HCT116 (cell line): ENCODE measurements around the gene ERC2. TPM values are rescaled to one million over a fixed set of nuclear protein-coding genes. Genes with fewer than 3 reads are reported as not detected.

Experiments used
- ATAC-seq: fragments of 200-7000 bp; cut with Tn5 transposase; 2 replicates; pipeline ENCODE4 v1.9.1; 2020; ENCODE audit warnings: mild to moderate bottlenecking, moderate library complexity
- BruUV-seq: library from RNA; stranded (reverse); fragments of 400-500 nt; replicated peaks from 2 replicates; lab custom pipeline; 2021; lab: Mats Ljungman, UMichigan
- CTCF ChIA-PET: fragments of 300-600 bp; sonication (Branson Sonifier 250); formaldehyde crosslinking; loops from one replicate; lab custom pipeline; 2021; ENCODE audit warnings: antibody characterized with exemption; lab: Charles Lee
- POLR2A ChIA-PET: fragments of 300-600, 350-600 bp; sonication (Branson Sonifier 250); formaldehyde crosslinking; loops from one replicate; lab custom pipeline; 2021; ENCODE audit warnings: antibody characterized with exemption; lab: Charles Lee
- RAD21 ChIA-PET, 2 experiments: fragments of 300-600 bp; sonication (Branson Sonifier 250); formaldehyde crosslinking; loops; one replicate each; lab custom pipeline; 2023; ENCODE audit warnings: low total read pairs in 2 of 2; ENCODE audit not compliant: uncharacterized antibody in 2 of 2, unreplicated experiment in 2 of 2, low non-redundant PET in 1 of 2; lab: Charles Lee
- DNase-seq: peaks from one replicate; pipeline ENCODE4 v3.0.0-alpha.2; 2010; ENCODE audit warnings: low read depth, low spot score
- H2AFZ ChIP-seq: fragments of 200-600 bp; shearing (Covaris generic), sonication (generic); 2 replicates; pipeline ENCODE4 v1.6.1; 2017; ENCODE audit warnings: low read depth, mixed run types, mixed read lengths, antibody characterized with exemption, low read length; ENCODE audit not compliant: poor library complexity, severe bottlenecking
- H3K27ac ChIP-seq: 2 replicates; pipeline ENCODE4 v1.5.1; 2012; ENCODE audit warnings: low read depth, low read length
- H3K27me3 ChIP-seq: fragments of 200-600 bp; sonication (generic); 2 replicates; pipeline ENCODE4 v1.6.1; 2016; ENCODE audit warnings: mixed run types, low read length, mixed read lengths; ENCODE audit not compliant: insufficient read depth
- H3K36me3 ChIP-seq, 2 experiments: fragments of 200-500 bp in 1 of 2; fragments of 200-600 bp in 1 of 2; sonication (Bioruptor generic) in 1 of 2; sonication (generic) in 1 of 2; 2 replicates each; pipeline versions ENCODE4 v1.5.1 to v1.6.1; 2014 to 2016; ENCODE audit warnings: low read length in 2 of 2, inconsistent platforms in 1 of 2, mixed read lengths in 1 of 2, mixed run types in 1 of 2; ENCODE audit not compliant: insufficient read depth in 2 of 2, control insufficient read depth in 1 of 2
- H3K4me1 ChIP-seq, 2 experiments: fragments of 200-600 bp in 1 of 2; sonication (generic) in 1 of 2; 2 replicates each; pipeline versions ENCODE4 v1.5.1 to v1.6.1; 2012 to 2017; ENCODE audit warnings: low read length in 2 of 2, inconsistent platforms in 1 of 2, mild to moderate bottlenecking in 1 of 2, mixed read lengths in 1 of 2, mixed run types in 1 of 2, moderate library complexity in 1 of 2; ENCODE audit not compliant: insufficient read depth in 2 of 2, control insufficient read depth in 1 of 2
- H3K4me2 ChIP-seq: fragments of 200-600 bp; sonication (generic); 2 replicates; pipeline ENCODE4 v1.6.1; 2017; ENCODE audit warnings: mixed run types, low read length, mixed read lengths
- H3K4me3 ChIP-seq, 2 experiments: fragments of 200-600 bp in 1 of 2; sonication (generic) in 1 of 2; replicated peaks in 1 of 2; 2 replicates each; pipeline ENCODE4 v1.5.1; 2011 to 2016; ENCODE audit warnings: low read length in 2 of 2, control low read depth in 1 of 2, low read depth in 1 of 2, mild to moderate bottlenecking in 1 of 2, mixed read lengths in 1 of 2, mixed run types in 1 of 2
- H3K79me2 ChIP-seq: fragments of 200-600 bp; sonication (generic); 2 replicates; pipeline ENCODE4 v1.6.1; 2017; ENCODE audit warnings: mild to moderate bottlenecking, mixed run types, low read length, moderate library complexity, mixed read lengths; ENCODE audit not compliant: insufficient read depth
- H3K9ac ChIP-seq: fragments of 200-600 bp; sonication (generic); 2 replicates; pipeline ENCODE4 v1.6.1; 2016; ENCODE audit warnings: low read length, mixed read lengths
- H3K9me2 ChIP-seq: fragments of 200-600 bp; sonication (generic), shearing (Covaris generic); 2 replicates; pipeline ENCODE4 v1.6.1; 2017; ENCODE audit warnings: mixed run types, mild to moderate bottlenecking, moderate library complexity; ENCODE audit not compliant: insufficient read depth
- H3K9me3 ChIP-seq, 2 experiments: fragments of 200-500 bp in 1 of 2; fragments of 200-600 bp in 1 of 2; sonication (Bioruptor generic) in 1 of 2; sonication (generic) in 1 of 2; 2 replicates each; pipeline ENCODE4 v1.6.1; 2014 to 2017; ENCODE audit warnings: low read length in 2 of 2, mixed read lengths in 2 of 2, inconsistent platforms in 1 of 2, low read depth in 1 of 2, mild to moderate bottlenecking in 1 of 2, mixed run types in 1 of 2, moderate library complexity in 1 of 2; ENCODE audit not compliant: control insufficient read depth in 1 of 2, insufficient read depth in 1 of 2
- H4K20me1 ChIP-seq: fragments of 200-600 bp; sonication (generic), shearing (Covaris generic); 2 replicates; pipeline ENCODE4 v1.6.1; 2017; ENCODE audit warnings: mixed run types, mild to moderate bottlenecking, moderate library complexity; ENCODE audit not compliant: insufficient read depth
- CBX3 ChIP-seq: IDR thresholded peaks from 2 replicates; pipeline ENCODE4 v1.6.1; 2012; ENCODE audit warnings: low read depth
- CEBPB ChIP-seq: IDR thresholded peaks from 2 replicates; pipeline ENCODE4 v1.6.1; 2012; ENCODE audit warnings: low read depth
- EGR1 ChIP-seq: IDR thresholded peaks from 2 replicates; pipeline ENCODE4 v1.6.1; 2012; ENCODE audit warnings: low read depth
- ELF1 ChIP-seq: IDR thresholded peaks from 2 replicates; pipeline ENCODE4 v1.6.1; 2012; ENCODE audit warnings: low read depth, borderline replicate concordance
- EZH2phosphoT487 ChIP-seq: fragments of 200-600 bp; IDR thresholded peaks from 2 replicates; pipeline ENCODE4 v1.6.1; 2018; ENCODE audit warnings: antibody characterized with exemption, borderline replicate concordance
- JUND ChIP-seq: IDR thresholded peaks from 2 replicates; pipeline ENCODE4 v1.6.1; 2012
- POLR2A ChIP-seq: IDR thresholded peaks from 2 replicates; pipeline ENCODE4 v1.7.0; 2011; ENCODE audit warnings: borderline replicate concordance; ENCODE audit not compliant: insufficient read depth, insufficient read length; ENCODE audit errors: extremely low read depth
- POLR2AphosphoS5 ChIP-seq: IDR thresholded peaks from 2 replicates; pipeline ENCODE4 v1.6.1; 2011; ENCODE audit warnings: mild to moderate bottlenecking, low read depth, low read length, moderate library complexity
- RAD21 ChIP-seq: IDR thresholded peaks from 2 replicates; pipeline ENCODE4 v1.6.1; 2012; ENCODE audit warnings: low read depth, mild to moderate bottlenecking
- SIN3A ChIP-seq: IDR thresholded peaks from 2 replicates; pipeline ENCODE4 v1.6.1; 2012; ENCODE audit warnings: low read depth
- SP1 ChIP-seq: IDR thresholded peaks from 2 replicates; pipeline ENCODE4 v1.6.1; 2012; ENCODE audit warnings: low read depth
- SRF ChIP-seq: IDR thresholded peaks from 2 replicates; pipeline ENCODE4 v1.6.1; 2012; ENCODE audit warnings: low read depth
- TCF7L2 ChIP-seq: IDR thresholded peaks from 2 replicates; pipeline ENCODE4 v1.7.0; 2011; ENCODE audit warnings: borderline replicate concordance, inconsistent platforms; ENCODE audit not compliant: insufficient read depth, insufficient read length; ENCODE audit errors: extremely low read depth
- ZFX ChIP-seq: fragments of 450-650 bp; IDR thresholded peaks from 2 replicates; pipeline ENCODE4 v1.6.1; 2017
- ZNF274 ChIP-seq: fragments of 200-500 bp; sonication (Bioruptor generic); IDR thresholded peaks from 2 replicates; pipeline ENCODE4 v1.6.1; 2014; ENCODE audit warnings: mild to moderate bottlenecking, low read depth, low read length, inconsistent platforms
- intact Hi-C: fragments of 100-400 bp; cut with micrococcal nuclease; formaldehyde crosslinking; loops from 2 replicates; pipeline ENCODE4 v1.10.0; 2022
- total RNA-seq: library from RNA; stranded (reverse); gene quantifications from one replicate; pipeline ENCODE4 v1.2.1, GENCODE V29; 2021; ENCODE audit not compliant: unreplicated experiment
- TF ChIP-seq, protein P1 (sequence below): IDR thresholded peaks from 2 replicates; pipeline ENCODE4 v1.6.1; 2011; ENCODE audit warnings: mild to moderate bottlenecking, low read length, moderate library complexity; ENCODE audit not compliant: insufficient replicate concordance; ENCODE audit errors: extremely low read depth
- TF ChIP-seq, protein P2 (sequence below), 3 experiments: fragments of 200-600 bp in 1 of 3; sonication (generic) in 1 of 3; IDR thresholded peaks in 2 of 3; conservative IDR thresholded peaks in 1 of 3; 2 replicates each; pipeline ENCODE4 v1.5.1; 2012 to 2017; ENCODE audit warnings: low read depth in 2 of 3, low read length in 2 of 3, antibody characterized with exemption in 1 of 3, borderline replicate concordance in 1 of 3, control low read depth in 1 of 3, mild to moderate bottlenecking in 1 of 3, mixed read lengths in 1 of 3, mixed run types in 1 of 3, moderate library complexity in 1 of 3; ENCODE audit not compliant: insufficient read depth in 1 of 3
- TF ChIP-seq, protein P3 (sequence below): IDR thresholded peaks from 2 replicates; pipeline ENCODE4 v1.6.1; 2012
- TF ChIP-seq, protein P4 (sequence below): IDR thresholded peaks from 2 replicates; pipeline ENCODE4 v1.6.1; 2012; ENCODE audit warnings: low read depth

ERC2 gene
- total RNA-seq, 1 experiment from 2014 or later = not detected

DNA sequence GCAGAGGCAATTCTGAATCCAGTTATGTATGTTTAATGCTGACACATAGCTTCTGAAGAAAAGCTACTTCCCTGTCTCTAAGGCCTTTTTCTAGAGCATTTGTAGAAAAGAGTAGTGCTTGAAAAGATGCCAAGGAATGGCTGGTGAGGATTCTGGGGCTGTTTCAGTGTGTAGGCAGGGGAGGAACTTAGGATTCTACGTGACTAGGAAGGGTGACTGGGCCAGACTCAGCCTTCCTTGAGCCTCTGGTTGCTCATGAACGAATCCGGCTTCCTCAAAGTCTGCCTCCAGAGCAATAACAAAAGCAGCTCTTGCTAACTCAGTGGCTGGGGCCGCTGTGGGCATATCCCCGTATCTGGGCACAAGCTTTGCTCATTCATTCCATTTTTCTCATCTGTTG is 876.4 kb downstream of the ERC2 start (continued):
- TF ChIP-seq CEBPB (no peak), EGR1 (no peak), JUND (no peak)

DNA sequence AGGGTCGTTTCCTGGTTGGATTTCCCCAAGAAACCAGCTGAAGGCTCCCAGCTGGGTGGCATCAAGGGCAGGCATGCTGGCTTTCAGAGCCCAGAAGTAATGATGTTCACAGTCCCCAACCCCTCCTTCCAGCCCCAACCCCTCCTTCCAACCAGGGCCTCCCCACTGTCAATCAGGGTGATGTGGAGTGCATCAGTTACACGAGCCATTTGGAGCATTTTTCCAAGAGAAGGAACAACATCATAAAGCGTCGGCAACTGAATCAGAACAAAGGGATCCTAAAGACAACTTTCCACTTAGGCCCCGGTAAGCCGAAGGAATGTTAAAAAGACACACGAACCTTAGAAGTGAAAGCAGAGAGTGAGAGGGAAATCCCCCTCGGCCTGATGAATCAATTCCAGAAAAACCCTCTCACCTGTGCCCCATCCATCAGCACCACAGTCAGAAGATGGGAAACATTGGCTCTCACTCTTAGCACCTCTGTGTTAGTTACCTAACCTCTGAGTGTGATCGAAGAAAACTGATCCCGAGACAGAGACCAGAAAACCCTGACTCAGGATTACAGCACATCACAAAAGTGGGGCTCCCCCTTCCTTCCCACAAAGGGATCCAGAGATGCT is 880.0 kb downstream of the ERC2 start:
- ChIA-PET POLR2A (no interaction called here), CTCF (no interaction called here), RAD21 (no interaction called here)
- Histone ChIP-seq H3K9me2 (no peaks in the 10 kb centered on the region), H3K79me2 (no peaks in the 10 kb centered on the region), H2AFZ (no peak overlapping the region), H3K27ac (no peak overlapping the region), H3K9me3 (peaks cover 3% of the 10 kb centered on the region in 2 experiments; a peak in 2 of 4 replicates), H3K36me3 (no peaks in the 10 kb centered on the region), H3K27me3 (no peaks in the 10 kb centered on the region), H3K4me3 (no peak overlapping the region), H4K20me1 (no peaks in the 10 kb centered on the region), H3K9ac (no peak overlapping the region), H3K4me1 (no peaks in the 10 kb centered on the region), H3K4me2 (no peak overlapping the region)
- intact Hi-C loops = no loop called here
- ATAC-seq = no peak
- DNase-seq = no peak
- no TSS peak for BruUV-seq
- TF ChIP-seq EZH2phosphoT487 = no peak
- TF ChIP-seq SIN3A = no peak
- TF ChIP-seq POLR2A = no peak
- TF ChIP-seq, protein P1, sequence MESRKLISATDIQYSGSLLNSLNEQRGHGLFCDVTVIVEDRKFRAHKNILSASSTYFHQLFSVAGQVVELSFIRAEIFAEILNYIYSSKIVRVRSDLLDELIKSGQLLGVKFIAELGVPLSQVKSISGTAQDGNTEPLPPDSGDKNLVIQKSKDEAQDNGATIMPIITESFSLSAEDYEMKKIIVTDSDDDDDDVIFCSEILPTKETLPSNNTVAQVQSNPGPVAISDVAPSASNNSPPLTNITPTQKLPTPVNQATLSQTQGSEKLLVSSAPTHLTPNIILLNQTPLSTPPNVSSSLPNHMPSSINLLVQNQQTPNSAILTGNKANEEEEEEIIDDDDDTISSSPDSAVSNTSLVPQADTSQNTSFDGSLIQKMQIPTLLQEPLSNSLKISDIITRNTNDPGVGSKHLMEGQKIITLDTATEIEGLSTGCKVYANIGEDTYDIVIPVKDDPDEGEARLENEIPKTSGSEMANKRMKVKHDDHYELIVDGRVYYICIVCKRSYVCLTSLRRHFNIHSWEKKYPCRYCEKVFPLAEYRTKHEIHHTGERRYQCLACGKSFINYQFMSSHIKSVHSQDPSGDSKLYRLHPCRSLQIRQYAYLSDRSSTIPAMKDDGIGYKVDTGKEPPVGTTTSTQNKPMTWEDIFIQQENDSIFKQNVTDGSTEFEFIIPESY = no peak
- no peak for TF ChIP-seq TCF7L2
- no peak for TF ChIP-seq RAD21
- no peak for TF ChIP-seq CEBPB
- TF ChIP-seq ZNF274 = no peak
- TF ChIP-seq, protein P2, sequence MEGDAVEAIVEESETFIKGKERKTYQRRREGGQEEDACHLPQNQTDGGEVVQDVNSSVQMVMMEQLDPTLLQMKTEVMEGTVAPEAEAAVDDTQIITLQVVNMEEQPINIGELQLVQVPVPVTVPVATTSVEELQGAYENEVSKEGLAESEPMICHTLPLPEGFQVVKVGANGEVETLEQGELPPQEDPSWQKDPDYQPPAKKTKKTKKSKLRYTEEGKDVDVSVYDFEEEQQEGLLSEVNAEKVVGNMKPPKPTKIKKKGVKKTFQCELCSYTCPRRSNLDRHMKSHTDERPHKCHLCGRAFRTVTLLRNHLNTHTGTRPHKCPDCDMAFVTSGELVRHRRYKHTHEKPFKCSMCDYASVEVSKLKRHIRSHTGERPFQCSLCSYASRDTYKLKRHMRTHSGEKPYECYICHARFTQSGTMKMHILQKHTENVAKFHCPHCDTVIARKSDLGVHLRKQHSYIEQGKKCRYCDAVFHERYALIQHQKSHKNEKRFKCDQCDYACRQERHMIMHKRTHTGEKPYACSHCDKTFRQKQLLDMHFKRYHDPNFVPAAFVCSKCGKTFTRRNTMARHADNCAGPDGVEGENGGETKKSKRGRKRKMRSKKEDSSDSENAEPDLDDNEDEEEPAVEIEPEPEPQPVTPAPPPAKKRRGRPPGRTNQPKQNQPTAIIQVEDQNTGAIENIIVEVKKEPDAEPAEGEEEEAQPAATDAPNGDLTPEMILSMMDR (IDR thresholded peaks at IDR 0.05 in 2 of 3, conservative IDR thresholded peaks at IDR 0.05 in 1 of 3; ENCODE audit: borderline replicate concordance in 1 of 3, insufficient read depth in 1 of 3, low read depth in 2 of 3, low read length in 2 of 3) = no peak
- TF ChIP-seq SP1 = no peak
- no peak for TF ChIP-seq ZFX
- TF ChIP-seq ELF1 = no peak
- no peak for TF ChIP-seq CBX3
- no peak for TF ChIP-seq EGR1
- TF ChIP-seq, protein P3, sequence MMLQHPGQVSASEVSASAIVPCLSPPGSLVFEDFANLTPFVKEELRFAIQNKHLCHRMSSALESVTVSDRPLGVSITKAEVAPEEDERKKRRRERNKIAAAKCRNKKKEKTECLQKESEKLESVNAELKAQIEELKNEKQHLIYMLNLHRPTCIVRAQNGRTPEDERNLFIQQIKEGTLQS = no peak
- TF ChIP-seq SRF = no peak
- TF ChIP-seq POLR2AphosphoS5 = no peak
- TF ChIP-seq, protein P4, sequence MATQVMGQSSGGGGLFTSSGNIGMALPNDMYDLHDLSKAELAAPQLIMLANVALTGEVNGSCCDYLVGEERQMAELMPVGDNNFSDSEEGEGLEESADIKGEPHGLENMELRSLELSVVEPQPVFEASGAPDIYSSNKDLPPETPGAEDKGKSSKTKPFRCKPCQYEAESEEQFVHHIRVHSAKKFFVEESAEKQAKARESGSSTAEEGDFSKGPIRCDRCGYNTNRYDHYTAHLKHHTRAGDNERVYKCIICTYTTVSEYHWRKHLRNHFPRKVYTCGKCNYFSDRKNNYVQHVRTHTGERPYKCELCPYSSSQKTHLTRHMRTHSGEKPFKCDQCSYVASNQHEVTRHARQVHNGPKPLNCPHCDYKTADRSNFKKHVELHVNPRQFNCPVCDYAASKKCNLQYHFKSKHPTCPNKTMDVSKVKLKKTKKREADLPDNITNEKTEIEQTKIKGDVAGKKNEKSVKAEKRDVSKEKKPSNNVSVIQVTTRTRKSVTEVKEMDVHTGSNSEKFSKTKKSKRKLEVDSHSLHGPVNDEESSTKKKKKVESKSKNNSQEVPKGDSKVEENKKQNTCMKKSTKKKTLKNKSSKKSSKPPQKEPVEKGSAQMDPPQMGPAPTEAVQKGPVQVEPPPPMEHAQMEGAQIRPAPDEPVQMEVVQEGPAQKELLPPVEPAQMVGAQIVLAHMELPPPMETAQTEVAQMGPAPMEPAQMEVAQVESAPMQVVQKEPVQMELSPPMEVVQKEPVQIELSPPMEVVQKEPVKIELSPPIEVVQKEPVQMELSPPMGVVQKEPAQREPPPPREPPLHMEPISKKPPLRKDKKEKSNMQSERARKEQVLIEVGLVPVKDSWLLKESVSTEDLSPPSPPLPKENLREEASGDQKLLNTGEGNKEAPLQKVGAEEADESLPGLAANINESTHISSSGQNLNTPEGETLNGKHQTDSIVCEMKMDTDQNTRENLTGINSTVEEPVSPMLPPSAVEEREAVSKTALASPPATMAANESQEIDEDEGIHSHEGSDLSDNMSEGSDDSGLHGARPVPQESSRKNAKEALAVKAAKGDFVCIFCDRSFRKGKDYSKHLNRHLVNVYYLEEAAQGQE = no peak
